Fibroblast of lung (primary cell): Measurements from ENCODE around the gene VWF. TPM values are rescaled to one million over a fixed set of nuclear protein-coding genes. Genes with fewer than 3 reads are reported as not detected.

Source experiments
- DNase-seq, 2 donors: peaks; one replicate each; pipeline versions ENCODE4 v3.0.0 to v3.0.0-alpha.2; 2010; ENCODE audit warnings: low read depth in 2 of 2
- H2AFZ ChIP-seq: 2 replicates; pipeline ENCODE4 v1.5.1; 2012; ENCODE audit warnings: low read length, control low read depth, inconsistent platforms
- H3K27ac ChIP-seq: 2 replicates; pipeline ENCODE4 v1.5.1; 2011; ENCODE audit warnings: low read length, control low read depth; ENCODE audit not compliant: insufficient read depth
- H3K27me3 ChIP-seq: 2 replicates; pipeline ENCODE4 v1.5.1; 2011; ENCODE audit warnings: mild to moderate bottlenecking, low read length; ENCODE audit not compliant: control insufficient read depth, insufficient read depth
- H3K36me3 ChIP-seq: 2 replicates; pipeline ENCODE4 v1.5.1; 2011; ENCODE audit warnings: low read length; ENCODE audit not compliant: control insufficient read depth, insufficient read depth
- H3K4me1 ChIP-seq: 2 replicates; pipeline ENCODE4 v1.5.1; 2011; ENCODE audit warnings: low read length; ENCODE audit not compliant: control insufficient read depth, insufficient read depth; ENCODE audit errors: extremely low read depth
- H3K4me2 ChIP-seq: 2 replicates; pipeline ENCODE4 v1.5.1; 2011; ENCODE audit warnings: low read length, control low read depth; ENCODE audit not compliant: insufficient read depth; ENCODE audit errors: extremely low read depth
- H3K4me3 ChIP-seq, 4 experiments: fragments of 200-600 bp in 1 of 4; sonication (generic) in 1 of 4; replicated peaks in 1 of 4; 2 replicates each; pipeline ENCODE4 v1.5.1; 2011 to 2016; ENCODE audit warnings: low read length in 4 of 4, low read depth in 3 of 4, mild to moderate bottlenecking in 3 of 4, control low read depth in 2 of 4, inconsistent platforms in 1 of 4, mixed read lengths in 1 of 4; ENCODE audit not compliant: insufficient read depth in 1 of 4; ENCODE audit errors: control extremely low read depth in 1 of 4
- H3K79me2 ChIP-seq: 2 replicates; pipeline ENCODE4 v1.5.1; 2012; ENCODE audit warnings: mild to moderate bottlenecking, low read length, inconsistent platforms; ENCODE audit not compliant: control insufficient read depth, insufficient read depth
- H3K9ac ChIP-seq: 2 replicates; pipeline ENCODE4 v1.5.1; 2011; ENCODE audit warnings: mild to moderate bottlenecking, low read length, control low read depth; ENCODE audit not compliant: insufficient read depth
- H3K9me3 ChIP-seq: 2 replicates; pipeline ENCODE4 v1.5.1; 2012; ENCODE audit warnings: low read depth, low read length; ENCODE audit not compliant: control insufficient read depth, insufficient read depth
- H4K20me1 ChIP-seq: 2 replicates; pipeline ENCODE4 v1.5.1; 2011; ENCODE audit warnings: low read length; ENCODE audit not compliant: control insufficient read depth, insufficient read depth; ENCODE audit errors: extremely low read depth
- EZH2 ChIP-seq: IDR thresholded peaks from 2 replicates; pipeline ENCODE4 v1.5.1; 2012; ENCODE audit warnings: low read length, control low read depth, mild to moderate bottlenecking; ENCODE audit errors: missing control alignments
- polyA plus RNA-seq, 2 donors: library from polyadenylated mRNA; depleted of rRNA in 1 of 2; stranded (reverse) in 1 of 2; unstranded in 1 of 2; fragments of >200 nt; gene quantifications; 2 replicates each; pipeline ENCODE4 v1.2.1, GENCODE V29; 2011 to 2012; ENCODE audit warnings: missing spikeins in 1 of 2
- total RNA-seq: library from RNA; depleted of rRNA; stranded (reverse); fragments of >200 nt; gene quantifications from 2 replicates; pipeline ENCODE4 v1.2.1, GENCODE V29; 2014
- TF ChIP-seq, protein P1 (sequence below), 2 donors: IDR thresholded peaks in 1 of 2; conservative IDR thresholded peaks in 1 of 2; 1 replicate in 1 of 2; 2 replicates in 1 of 2; pipeline ENCODE4 v1.5.1; 2011 to 2012; ENCODE audit warnings: low read length in 2 of 2, control low read depth in 1 of 2, inconsistent platforms in 1 of 2, low read depth in 1 of 2, mild to moderate bottlenecking in 1 of 2

The VWF gene
- total and polyA plus RNA-seq, 2 donors (not counting 1 experiment from before 2014, with no cell fraction given) = 0.15 to 1.7 TPM

DNA sequence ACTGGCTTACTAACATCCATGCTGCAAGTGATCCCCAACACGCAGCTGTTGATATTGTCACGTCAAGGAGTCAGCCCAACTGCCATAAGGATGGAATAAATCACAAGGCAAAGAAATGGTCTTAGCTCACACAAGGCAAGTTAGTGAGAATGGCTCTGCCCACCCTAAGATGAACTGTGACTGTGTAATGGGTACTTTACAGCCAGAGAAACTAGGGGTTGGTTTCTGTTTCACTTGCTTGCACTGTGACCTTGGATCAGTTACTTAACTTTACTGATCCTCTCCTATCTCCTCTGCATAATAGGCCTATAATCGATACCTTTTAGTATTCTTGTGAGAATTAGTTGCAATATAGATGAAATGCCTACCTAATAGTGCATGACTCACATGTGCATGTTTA lies 127.2 kb downstream of the VWF start:
- Histone ChIP-seq H3K4me1 (no peaks in the 10 kb centered on the region), H3K9me3 (no peaks in the 10 kb centered on the region), H3K4me3 (no peak overlapping the region), H3K9ac (no peak overlapping the region), H3K27me3 (no peaks in the 10 kb centered on the region), H3K79me2 (no peaks in the 10 kb centered on the region), H3K27ac (no peak overlapping the region), H3K4me2 (no peak overlapping the region), H3K36me3 (no peaks in the 10 kb centered on the region), H2AFZ (no peak overlapping the region), H4K20me1 (no peaks in the 10 kb centered on the region)
- TF ChIP-seq EZH2 = no peak
- TF ChIP-seq, protein P1, sequence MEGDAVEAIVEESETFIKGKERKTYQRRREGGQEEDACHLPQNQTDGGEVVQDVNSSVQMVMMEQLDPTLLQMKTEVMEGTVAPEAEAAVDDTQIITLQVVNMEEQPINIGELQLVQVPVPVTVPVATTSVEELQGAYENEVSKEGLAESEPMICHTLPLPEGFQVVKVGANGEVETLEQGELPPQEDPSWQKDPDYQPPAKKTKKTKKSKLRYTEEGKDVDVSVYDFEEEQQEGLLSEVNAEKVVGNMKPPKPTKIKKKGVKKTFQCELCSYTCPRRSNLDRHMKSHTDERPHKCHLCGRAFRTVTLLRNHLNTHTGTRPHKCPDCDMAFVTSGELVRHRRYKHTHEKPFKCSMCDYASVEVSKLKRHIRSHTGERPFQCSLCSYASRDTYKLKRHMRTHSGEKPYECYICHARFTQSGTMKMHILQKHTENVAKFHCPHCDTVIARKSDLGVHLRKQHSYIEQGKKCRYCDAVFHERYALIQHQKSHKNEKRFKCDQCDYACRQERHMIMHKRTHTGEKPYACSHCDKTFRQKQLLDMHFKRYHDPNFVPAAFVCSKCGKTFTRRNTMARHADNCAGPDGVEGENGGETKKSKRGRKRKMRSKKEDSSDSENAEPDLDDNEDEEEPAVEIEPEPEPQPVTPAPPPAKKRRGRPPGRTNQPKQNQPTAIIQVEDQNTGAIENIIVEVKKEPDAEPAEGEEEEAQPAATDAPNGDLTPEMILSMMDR (conservative IDR thresholded peaks at IDR 0.05 in 1 of 2, IDR thresholded peaks at IDR 0.05 in 1 of 2; ENCODE audit: low read depth in 1 of 2, low read length in 2 of 2) = no peak
- no peak for DNase-seq

DNA sequence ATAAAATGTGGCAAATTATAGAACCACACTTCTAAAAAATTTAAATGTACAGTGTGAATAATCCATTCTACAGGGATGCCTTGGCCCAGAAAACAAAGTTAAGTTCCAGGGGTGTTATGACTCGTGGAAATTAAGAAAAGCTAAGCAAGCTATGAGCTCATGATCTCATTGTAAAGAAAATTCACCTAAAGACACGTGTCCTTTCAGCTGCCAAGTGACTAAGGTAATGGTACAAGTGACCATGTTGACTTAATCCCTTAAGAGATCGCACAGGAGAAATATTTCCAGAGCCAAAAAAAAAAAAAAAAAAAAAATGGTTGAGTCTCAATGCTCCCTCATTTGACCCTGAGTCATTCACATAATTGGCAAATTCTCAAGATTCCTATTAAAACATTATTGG lies 128.0 kb downstream of the VWF start:
- Histone ChIP-seq H3K9me3 (no peaks in the 10 kb centered on the region), H3K4me1 (no peaks in the 10 kb centered on the region), H2AFZ (no peak overlapping the region), H3K27me3 (no peaks in the 10 kb centered on the region), H3K79me2 (no peaks in the 10 kb centered on the region), H3K9ac (no peak overlapping the region), H4K20me1 (no peaks in the 10 kb centered on the region), H3K36me3 (no peaks in the 10 kb centered on the region), H3K4me3 (no peak overlapping the region), H3K27ac (no peak overlapping the region), H3K4me2 (no peak overlapping the region)
- no peak for DNase-seq
- no peak for TF ChIP-seq EZH2
- TF ChIP-seq, protein P1 (conservative IDR thresholded peaks at IDR 0.05 in 1 of 2, IDR thresholded peaks at IDR 0.05 in 1 of 2; ENCODE audit: low read depth in 1 of 2, low read length in 2 of 2) = no peak

- Histone ChIP-seq H3K79me2 (no peaks in the 10 kb centered on the region), H3K4me2 (no peak overlapping the region), H3K9me3 (no peaks in the 10 kb centered on the region), H3K4me3 (no peak overlapping the region), H3K27me3 (no peaks in the 10 kb centered on the region), H2AFZ (no peak overlapping the region), H3K4me1 (no peaks in the 10 kb centered on the region), H3K9ac (no peak overlapping the region), H3K36me3 (no peaks in the 10 kb centered on the region), H3K27ac (no peak overlapping the region), H4K20me1 (no peaks in the 10 kb centered on the region)
- DNase-seq = no peak
- TF ChIP-seq, protein P1 (conservative IDR thresholded peaks at IDR 0.05 in 1 of 2, IDR thresholded peaks at IDR 0.05 in 1 of 2; ENCODE audit: low read depth in 1 of 2, low read length in 2 of 2) = no peak
- no peak for TF ChIP-seq EZH2
Observed at GRCh38 chr12:5989621-5990020, 134.8 kb downstream of the VWF start.
